Testis (tissue), 3 donors: ENCODE measurements around the gene VPS54. TPM values are rescaled to one million over a fixed set of nuclear protein-coding genes. Genes with fewer than 3 reads are reported as not detected.
"Not testable (repeated sequence)": the region's sequence is repeated elsewhere in the genome, so short reads cannot be mapped to it uniquely, and the experiment has no call there.

Source experiments
- DNase-seq: peaks from one replicate; pipeline ENCODE4 v3.0.0-alpha.2; 2019
- H3K27ac ChIP-seq, 2 donors: fragments of 200-600 bp; sonication (generic); one replicate each; pipeline ENCODE4 v1.5.1; 2019
- H3K27me3 ChIP-seq: fragments of 200-600 bp; sonication (generic); one replicate; pipeline ENCODE4 v1.5.1; 2019
- H3K36me3 ChIP-seq: fragments of 200-600 bp; sonication (generic); one replicate; pipeline ENCODE4 v1.5.1; 2017; ENCODE audit warnings: low read depth; ENCODE audit errors: missing control alignments
- H3K4me1 ChIP-seq: fragments of 200-600 bp; sonication (generic); one replicate; pipeline ENCODE4 v1.5.1; 2019
- H3K4me3 ChIP-seq, 2 donors: fragments of 200-600 bp; sonication (generic); one replicate each; pipeline ENCODE4 v1.5.1; 2017 to 2019
- H3K9me3 ChIP-seq: fragments of 200-600 bp; sonication (generic); one replicate; pipeline ENCODE4 v1.5.1; 2017
- POLR2A ChIP-seq: fragments of 450-650 bp; IDR thresholded peaks from one replicate; pipeline ENCODE4 v1.6.1; 2017; ENCODE audit warnings: antibody characterized with exemption, mild to moderate bottlenecking, moderate library complexity
- WGBS, 2 donors: methylation state at CpG; one replicate each; pipeline ENCODE4 v1.1.5; 2018; 5-methylcytosine and 5-hydroxymethylcytosine counted together
- intact Hi-C: fragments of 100-400 bp; cut with DNase I; formaldehyde crosslinking; loops from one replicate; pipeline ENCODE4 v1.15.1; 2023; ENCODE audit warnings: low total_unique reads
- polyA plus RNA-seq: library from polyadenylated mRNA; stranded (reverse); fragments of 350-450 nt; fragmentation: Illumina TruSeq; extraction: RNeasy Lipid Tissue Mini Kit (QIAGEN cat#74804); gene quantifications from one replicate; pipeline ENCODE4 v1.2.3, GENCODE V29; 2014; ENCODE audit warnings: low read depth, low replicate concordance; ENCODE audit not compliant: insufficient read depth
- total RNA-seq, 2 donors: library from RNA; depleted of rRNA; stranded (reverse); fragments of >200 nt; gene quantifications; one replicate each; pipeline ENCODE4 v1.2.3, GENCODE V29; 2016
- TF ChIP-seq, protein P1 (sequence below), 3 experiments: fragments of 450-650 bp in 2 of 3; fragments of 200-600 bp in 1 of 3; sonication (generic) in 1 of 3; IDR thresholded peaks; one replicate each; pipeline ENCODE4 v1.5.1; 2016 to 2019; ENCODE audit warnings: antibody characterized with exemption in 3 of 3, mild to moderate bottlenecking in 2 of 3, moderate library complexity in 1 of 3

The VPS54 gene
- total and polyA plus RNA-seq, 3 donors from 2014 or later, result 26.5 to 28.5 (median 27.4) TPM

DNA sequence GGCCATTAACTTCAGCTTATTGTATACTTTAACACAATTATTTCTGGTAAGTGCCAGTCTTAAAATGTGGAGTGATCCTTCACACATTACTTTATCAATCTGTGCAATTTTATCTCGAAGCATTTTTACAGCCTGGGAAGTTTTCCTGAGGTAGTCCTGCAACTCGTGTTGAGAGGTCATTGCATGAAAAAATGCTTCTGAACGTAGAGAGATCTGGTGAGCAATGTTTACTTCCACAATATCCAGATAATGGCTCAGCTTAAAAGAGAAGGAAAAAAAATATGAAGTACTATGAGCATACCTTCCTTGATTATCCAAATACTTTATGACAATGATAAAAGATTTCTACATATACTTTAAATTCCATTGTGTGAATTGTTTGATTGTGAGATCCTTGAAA lies 57.0 kb downstream of the VPS54 start:
- Histone ChIP-seq H3K36me3 (no peaks in the 10 kb centered on the region), H3K4me3 (no peak overlapping the region), H3K27ac (no peak overlapping the region), H3K27me3 (no peaks in the 10 kb centered on the region), H3K9me3 (no peaks in the 10 kb centered on the region), H3K4me1 (no peaks in the 10 kb centered on the region)
- no peak for TF ChIP-seq POLR2A
- TF ChIP-seq, protein P1, sequence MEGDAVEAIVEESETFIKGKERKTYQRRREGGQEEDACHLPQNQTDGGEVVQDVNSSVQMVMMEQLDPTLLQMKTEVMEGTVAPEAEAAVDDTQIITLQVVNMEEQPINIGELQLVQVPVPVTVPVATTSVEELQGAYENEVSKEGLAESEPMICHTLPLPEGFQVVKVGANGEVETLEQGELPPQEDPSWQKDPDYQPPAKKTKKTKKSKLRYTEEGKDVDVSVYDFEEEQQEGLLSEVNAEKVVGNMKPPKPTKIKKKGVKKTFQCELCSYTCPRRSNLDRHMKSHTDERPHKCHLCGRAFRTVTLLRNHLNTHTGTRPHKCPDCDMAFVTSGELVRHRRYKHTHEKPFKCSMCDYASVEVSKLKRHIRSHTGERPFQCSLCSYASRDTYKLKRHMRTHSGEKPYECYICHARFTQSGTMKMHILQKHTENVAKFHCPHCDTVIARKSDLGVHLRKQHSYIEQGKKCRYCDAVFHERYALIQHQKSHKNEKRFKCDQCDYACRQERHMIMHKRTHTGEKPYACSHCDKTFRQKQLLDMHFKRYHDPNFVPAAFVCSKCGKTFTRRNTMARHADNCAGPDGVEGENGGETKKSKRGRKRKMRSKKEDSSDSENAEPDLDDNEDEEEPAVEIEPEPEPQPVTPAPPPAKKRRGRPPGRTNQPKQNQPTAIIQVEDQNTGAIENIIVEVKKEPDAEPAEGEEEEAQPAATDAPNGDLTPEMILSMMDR (IDR thresholded peaks at IDR 0.05), result no peak
- intact Hi-C loops, result no loop called here
- WGBS, 2 donors, result 51 to 77% methylated on average over 3 of the region's 3 CpGs
- no peak for DNase-seq

DNA sequence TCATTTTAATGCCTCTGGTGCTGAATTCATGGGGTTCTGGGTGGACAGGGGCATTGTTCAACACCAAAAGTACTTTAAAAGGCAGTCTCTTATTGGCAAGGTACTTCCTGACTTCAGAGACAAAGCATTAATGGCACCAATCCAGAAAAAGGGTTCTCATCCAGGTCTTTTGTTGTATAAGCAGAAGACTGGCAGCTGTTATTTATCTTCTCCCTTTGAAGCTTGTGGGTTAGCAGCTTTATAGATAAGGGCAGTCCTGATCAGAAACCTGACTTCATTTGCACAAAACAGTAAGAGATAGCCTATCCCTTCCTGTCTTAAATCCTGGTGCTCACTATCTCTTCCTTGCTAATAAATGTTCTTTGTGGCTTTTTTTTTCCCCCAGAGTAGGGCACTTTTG lies 68.8 kb downstream of the VPS54 start:
- Histone ChIP-seq H3K9me3 (no peaks in the 10 kb centered on the region), H3K4me1 (no peaks in the 10 kb centered on the region), H3K4me3 (no peak overlapping the region), H3K27me3 (no peaks in the 10 kb centered on the region), H3K36me3 (no peaks in the 10 kb centered on the region), H3K27ac (no peak overlapping the region)
- no peak for TF ChIP-seq POLR2A
- TF ChIP-seq, protein P1 (IDR thresholded peaks at IDR 0.05), result no peak
- DNase-seq, result no peak
- intact Hi-C loops, result no loop called here

DNA sequence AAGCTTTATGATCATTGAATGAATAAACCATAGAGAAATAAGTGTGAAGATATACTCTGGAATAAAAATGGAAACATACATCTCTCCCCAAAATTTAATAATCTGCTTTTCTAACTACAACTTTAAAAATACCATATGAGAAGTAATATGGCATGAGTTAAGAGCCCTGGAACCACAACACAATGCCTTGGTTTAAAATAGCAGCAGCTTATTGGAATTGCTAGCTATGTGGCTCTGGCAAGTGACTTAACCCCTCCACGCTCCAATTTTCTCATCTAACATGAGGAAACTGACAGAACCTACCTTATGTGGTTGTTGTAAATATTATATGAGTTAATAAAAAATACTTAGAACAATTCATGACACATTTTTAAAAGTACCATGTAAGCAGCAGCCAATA lies 76.4 kb downstream of the VPS54 start:
- H3K4me3 ChIP-seq, result no peak overlapping the region
- no peak overlapping the region for H3K27ac ChIP-seq
- no peaks in the 10 kb centered on the region for H3K9me3 ChIP-seq
- WGBS, 2 donors, result 90 to 98% methylated on average over 1 of the region's 1 CpG
- TF ChIP-seq, protein P1 (IDR thresholded peaks at IDR 0.05), result no peak
- H3K4me1 ChIP-seq, result no peaks in the 10 kb centered on the region
- intact Hi-C loops, result no loop called here
- DNase-seq, result no peak
- H3K36me3 ChIP-seq, result no peaks in the 10 kb centered on the region
- H3K27me3 ChIP-seq, result no peaks in the 10 kb centered on the region

DNA sequence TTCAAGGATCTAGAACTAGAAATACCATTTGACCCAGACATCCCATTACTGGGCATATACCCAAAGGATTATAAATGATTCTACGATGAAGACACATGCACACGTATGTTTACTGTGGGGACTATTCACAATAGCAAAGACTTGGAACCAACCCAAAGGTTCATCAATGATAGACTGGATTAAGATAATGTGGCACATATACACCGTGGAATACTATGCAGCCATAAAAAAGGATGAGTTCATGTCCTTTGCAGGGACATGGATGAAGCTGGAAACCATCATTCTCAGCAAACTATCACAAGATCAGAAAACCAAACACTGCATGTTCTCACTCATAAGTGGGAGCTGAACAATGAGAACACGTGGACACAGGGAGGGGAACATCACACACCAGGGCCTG lies 87.1 kb downstream of the VPS54 start:
- H3K36me3 ChIP-seq, intact Hi-C loops, H3K9me3 ChIP-seq, DNase-seq, H3K27ac ChIP-seq, H3K4me1 ChIP-seq, H3K4me3 ChIP-seq, H3K27me3 ChIP-seq: not testable (repeated sequence)
- WGBS, 2 donors, result 97 to 99% methylated on average over 4 of the region's 4 CpGs

DNA sequence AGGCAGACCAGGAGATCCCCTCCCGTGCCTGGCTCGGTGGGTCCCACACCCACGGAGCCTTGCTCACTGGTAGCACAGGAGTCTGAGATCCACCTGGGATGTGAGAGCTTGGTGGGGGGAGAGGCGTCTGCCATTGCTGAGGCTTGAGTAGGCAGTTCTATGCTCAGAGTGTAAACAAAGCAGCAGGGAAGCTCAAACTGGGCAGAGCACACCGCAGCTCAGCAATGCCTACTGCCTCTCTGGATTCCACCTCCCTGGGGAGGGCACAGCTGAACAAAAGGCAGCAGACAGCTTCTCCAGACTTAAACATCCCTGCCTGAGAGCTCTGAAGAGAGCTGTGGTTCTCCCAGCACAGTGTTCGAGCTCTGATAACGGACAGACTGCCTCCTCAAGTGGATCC lies 92.4 kb downstream of the VPS54 start:
- Histone ChIP-seq H3K4me1 (no peaks in the 10 kb centered on the region), H3K36me3 (no peaks in the 10 kb centered on the region), H3K4me3 (no peak overlapping the region), H3K27me3 (no peaks in the 10 kb centered on the region), H3K27ac (no peak overlapping the region), H3K9me3 (no peaks in the 10 kb centered on the region)
- WGBS, 2 donors, result 89 to 90% methylated on average over 2 to 7 of the region's 7 CpGs
- intact Hi-C loops, result no loop called here
- TF ChIP-seq, protein P1 (IDR thresholded peaks at IDR 0.05), result no peak
- no peak for TF ChIP-seq POLR2A
- no peak for DNase-seq
